ENCODE results near the gene ASPSCR1. TPM values are rescaled to one million over a fixed set of nuclear protein-coding genes. Genes with fewer than 3 reads are reported as not detected.

ASPSCR1 gene
- total RNA-seq, 1 experiment from 2014 or later = 37.7 TPM

DNA sequence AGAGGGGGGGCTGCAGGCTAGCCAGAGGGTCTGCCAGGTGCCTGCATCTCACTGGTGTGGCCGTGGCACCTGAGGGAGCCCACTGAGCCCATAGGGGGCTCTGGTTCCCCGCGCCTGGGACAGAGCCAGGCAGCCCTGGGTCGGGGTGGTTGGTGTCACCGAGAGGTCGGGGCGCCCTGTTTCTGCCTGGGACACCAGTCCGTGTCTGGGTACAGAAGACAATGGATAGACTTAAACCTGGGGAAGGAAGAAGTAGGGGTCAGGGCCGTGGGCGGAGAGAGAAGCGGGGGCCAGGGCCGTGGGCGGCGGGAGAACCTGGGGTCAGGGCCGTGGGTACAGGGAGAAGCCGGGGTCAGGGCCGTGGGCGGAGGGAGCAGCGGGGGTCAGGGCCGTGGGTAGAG, 71.1 kb downstream of the ASPSCR1 start:
- Mint-ChIP-seq H3K9me3 (ENCODE audit: low read depth, unreplicated experiment) (no peaks in the 10 kb centered on the region), H3K27ac (ENCODE audit: unreplicated experiment) (no peak overlapping the region), H3K27me3 (ENCODE audit: unreplicated experiment) (no peaks in the 10 kb centered on the region), H3K4me1 (ENCODE audit: low read depth, unreplicated experiment) (no peaks in the 10 kb centered on the region), H3K4me3 (ENCODE audit: low read depth, unreplicated experiment) (no peak overlapping the region), H3K36me3 (ENCODE audit: insufficient read depth, unreplicated experiment) (peaks cover 44% of the 10 kb centered on the region)
- CTCF ChIA-PET = no interaction called here
- intact Hi-C loops (cut with micrococcal nuclease; ENCODE audit: unreplicated experiment) = no loop called here
- no peak for TF ChIP-seq CTCF (IDR thresholded peaks at IDR 0.05; ENCODE audit: unreplicated experiment)
- BruUV-seq (replicated peaks) = no TSS peak
- no peak for DNase-seq

- CTCF ChIA-PET = no interaction called here
- intact Hi-C loops (cut with micrococcal nuclease; ENCODE audit: unreplicated experiment) = no loop called here
- TF ChIP-seq CTCF (IDR thresholded peaks at IDR 0.05; ENCODE audit: unreplicated experiment) = no peak
- Mint-ChIP-seq H3K4me1 (ENCODE audit: low read depth, unreplicated experiment) (no peaks in the 10 kb centered on the region), H3K4me3 (ENCODE audit: low read depth, unreplicated experiment) (no peak overlapping the region), H3K36me3 (ENCODE audit: insufficient read depth, unreplicated experiment) (peaks cover 49% of the 10 kb centered on the region), H3K27me3 (ENCODE audit: unreplicated experiment) (no peaks in the 10 kb centered on the region), H3K27ac (ENCODE audit: unreplicated experiment) (no peak overlapping the region), H3K9me3 (ENCODE audit: low read depth, unreplicated experiment) (no peaks in the 10 kb centered on the region)
- BruUV-seq (replicated peaks) = no TSS peak
- DNase-seq = no peak
Observed at GRCh38 chr17:82049106-82049505, 71.7 kb downstream of the ASPSCR1 start.

GRCh38 chr17:82049521-82049971, 72.1 kb downstream of the ASPSCR1 start:
- CTCF ChIA-PET = no interaction called here
- H3K27me3 Mint-ChIP-seq (ENCODE audit: unreplicated experiment) = no peaks in the 10 kb centered on the region
- no peak overlapping the region for H3K4me3 Mint-ChIP-seq (ENCODE audit: low read depth, unreplicated experiment)
- no peaks in the 10 kb centered on the region for H3K9me3 Mint-ChIP-seq (ENCODE audit: low read depth, unreplicated experiment)
- no peak overlapping the region for H3K27ac Mint-ChIP-seq (ENCODE audit: unreplicated experiment)
- no peak for DNase-seq
- H3K4me1 Mint-ChIP-seq (ENCODE audit: low read depth, unreplicated experiment) = no peaks in the 10 kb centered on the region
- no TSS peak for BruUV-seq (replicated peaks)
- TF ChIP-seq CTCF (IDR thresholded peaks at IDR 0.05; ENCODE audit: unreplicated experiment) = no peak
- H3K36me3 Mint-ChIP-seq (ENCODE audit: insufficient read depth, unreplicated experiment) = peaks cover 53% of the 10 kb centered on the region
- intact Hi-C loops (cut with micrococcal nuclease; ENCODE audit: unreplicated experiment) = no loop called here

GRCh38 chr17:82050152-82050760, 72.8 kb downstream of the ASPSCR1 start:
- H3K27me3 Mint-ChIP-seq (ENCODE audit: unreplicated experiment) = no peaks in the 10 kb centered on the region
- H3K9me3 Mint-ChIP-seq (ENCODE audit: low read depth, unreplicated experiment) = no peaks in the 10 kb centered on the region
- H3K36me3 Mint-ChIP-seq (ENCODE audit: insufficient read depth, unreplicated experiment) = peaks cover 60% of the 10 kb centered on the region
- intact Hi-C loops (cut with micrococcal nuclease; ENCODE audit: unreplicated experiment) = no loop called here
- TF ChIP-seq CTCF (IDR thresholded peaks at IDR 0.05; ENCODE audit: unreplicated experiment) = no peak
- H3K4me3 Mint-ChIP-seq (ENCODE audit: low read depth, unreplicated experiment) = peak overlapping the region; percentile 80
- BruUV-seq (replicated peaks) = no TSS peak
- CTCF ChIA-PET = interaction anchor here (0.5 to 1.3 kb wide), 2 partner anchors 12 to 411 kb away, joined by 3 to 4 read pairs; partner anchors contain the start of gene DCXR
- peak overlapping the region; percentile 60 for H3K27ac Mint-ChIP-seq (ENCODE audit: unreplicated experiment)
- no peak for DNase-seq
- no peaks in the 10 kb centered on the region for H3K4me1 Mint-ChIP-seq (ENCODE audit: low read depth, unreplicated experiment)

All from Calu3 (cell line).